Cardiac fibroblast (primary cell): Measurements from ENCODE around the gene ACVR1C.

ENCODE experiments used
- DNase-seq, 2 donors: peaks; one replicate each; pipeline versions ENCODE4 v3.0.0 to v3.0.0-alpha.2; 2010; ENCODE audit warnings: low read depth in 2 of 2
- H3K4me3 ChIP-seq, 2 donors: replicated peaks in 1 of 2; 1 replicate in 1 of 2; 2 replicates in 1 of 2; pipeline ENCODE4 v1.5.1; 2011; ENCODE audit warnings: low read depth in 2 of 2, low read length in 2 of 2, mild to moderate bottlenecking in 2 of 2, moderate library complexity in 1 of 2
- TF ChIP-seq, protein P1 (sequence below): IDR thresholded peaks from one replicate; pipeline ENCODE4 v1.5.1; 2011; ENCODE audit warnings: low read depth, mild to moderate bottlenecking, low read length, inconsistent platforms

Gene ACVR1C

DNA sequence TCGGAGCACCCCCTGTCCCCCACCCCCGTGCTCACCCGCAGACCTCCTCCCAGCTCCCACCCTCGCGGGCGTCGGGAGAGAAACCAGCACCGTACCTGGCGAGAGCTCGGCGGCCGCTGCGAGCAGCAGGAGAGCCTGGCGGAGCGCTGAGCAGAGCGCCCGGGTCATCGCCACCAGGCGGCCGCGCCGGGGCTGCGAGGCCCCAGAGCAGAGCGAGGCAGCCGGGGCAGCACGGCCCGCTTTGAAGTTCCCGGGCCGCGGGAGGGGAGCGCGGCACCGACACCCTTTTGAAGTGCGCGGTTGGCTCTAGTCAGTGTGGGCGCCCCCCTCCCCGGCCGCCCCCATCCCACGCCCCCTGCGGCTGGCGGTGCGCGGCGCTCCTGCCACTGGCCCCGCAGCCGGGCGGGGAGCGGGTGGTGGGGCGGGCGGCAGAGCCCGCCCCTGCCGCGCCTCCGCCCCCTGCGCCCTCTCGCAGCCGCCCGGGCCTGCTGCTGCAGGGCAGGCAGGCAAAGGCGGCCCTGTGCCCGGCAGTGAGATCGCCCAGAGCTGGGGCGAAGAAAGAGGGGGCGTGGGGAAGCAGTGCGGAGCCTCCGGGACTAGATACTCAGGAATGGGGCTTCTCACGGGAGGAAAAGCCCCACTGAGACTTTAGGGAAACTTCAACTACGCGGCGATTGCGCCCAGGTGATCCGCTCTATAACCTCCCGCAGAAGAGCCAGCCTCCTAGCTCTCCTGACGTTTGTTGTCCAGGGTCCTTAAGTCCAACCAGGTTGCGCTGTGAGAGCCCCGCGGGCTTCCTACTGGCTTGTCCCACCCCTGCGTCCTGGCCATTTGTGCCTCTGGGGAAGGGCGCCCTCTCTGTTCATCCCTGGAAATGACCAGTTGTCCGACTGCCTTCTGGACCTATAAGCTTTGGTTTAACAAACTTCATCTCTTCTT, at the start of gene ACVR1C:
TSS of gene ACVR1C (minus strand) at position 388 of the 939 bp plus-strand sequence. CDS start at position 168, 220 bp downstream.
- peak; percentile 42 to 55 for DNase-seq
- TF ChIP-seq, protein P1, sequence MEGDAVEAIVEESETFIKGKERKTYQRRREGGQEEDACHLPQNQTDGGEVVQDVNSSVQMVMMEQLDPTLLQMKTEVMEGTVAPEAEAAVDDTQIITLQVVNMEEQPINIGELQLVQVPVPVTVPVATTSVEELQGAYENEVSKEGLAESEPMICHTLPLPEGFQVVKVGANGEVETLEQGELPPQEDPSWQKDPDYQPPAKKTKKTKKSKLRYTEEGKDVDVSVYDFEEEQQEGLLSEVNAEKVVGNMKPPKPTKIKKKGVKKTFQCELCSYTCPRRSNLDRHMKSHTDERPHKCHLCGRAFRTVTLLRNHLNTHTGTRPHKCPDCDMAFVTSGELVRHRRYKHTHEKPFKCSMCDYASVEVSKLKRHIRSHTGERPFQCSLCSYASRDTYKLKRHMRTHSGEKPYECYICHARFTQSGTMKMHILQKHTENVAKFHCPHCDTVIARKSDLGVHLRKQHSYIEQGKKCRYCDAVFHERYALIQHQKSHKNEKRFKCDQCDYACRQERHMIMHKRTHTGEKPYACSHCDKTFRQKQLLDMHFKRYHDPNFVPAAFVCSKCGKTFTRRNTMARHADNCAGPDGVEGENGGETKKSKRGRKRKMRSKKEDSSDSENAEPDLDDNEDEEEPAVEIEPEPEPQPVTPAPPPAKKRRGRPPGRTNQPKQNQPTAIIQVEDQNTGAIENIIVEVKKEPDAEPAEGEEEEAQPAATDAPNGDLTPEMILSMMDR, result peak; percentile 52
- H3K4me3 ChIP-seq, result peak within 1 kb of the TSS; percentile 39 to 45

DNA sequence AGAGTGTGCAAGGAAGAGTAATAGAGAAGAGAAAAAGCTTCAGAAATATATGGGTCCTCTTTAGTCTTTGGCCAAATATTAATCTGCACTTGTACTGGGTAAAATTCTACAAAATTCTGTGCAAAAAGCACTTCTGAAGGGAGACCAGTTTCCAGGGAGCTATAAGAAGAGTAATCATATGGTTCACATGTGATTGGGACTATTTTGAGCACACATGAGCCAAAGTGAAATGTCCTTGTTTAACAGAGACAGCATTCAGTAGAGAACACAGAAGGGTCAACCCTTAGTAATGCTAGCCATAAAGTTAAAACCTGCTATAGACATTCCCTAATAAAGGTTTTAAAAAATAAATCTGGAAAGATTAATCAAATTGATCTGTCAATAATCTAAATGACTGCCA, 49.3 kb upstream of the ACVR1C start:
- TF ChIP-seq, protein P1, result no peak
- DNase-seq, result no peak

DNA sequence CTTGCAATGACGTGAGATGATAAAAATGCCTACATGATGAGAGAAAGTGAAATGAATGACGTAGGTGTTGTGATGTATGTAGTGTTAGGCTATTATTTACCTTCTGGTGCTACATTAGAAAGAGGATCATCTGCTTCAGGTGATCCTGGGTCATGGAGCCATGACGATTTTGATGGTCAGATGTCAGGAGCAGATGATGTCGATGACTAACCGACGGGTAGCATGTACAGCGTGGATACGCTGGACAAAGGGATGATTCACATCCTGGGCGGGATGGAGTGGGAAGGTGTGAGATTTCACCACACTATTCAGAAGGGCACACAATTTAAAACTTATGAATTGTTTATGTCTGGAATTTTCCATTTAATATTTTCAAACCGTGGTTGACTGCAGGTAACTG, 43.5 kb upstream of the ACVR1C start:
- peak in 1 of 2 donors; percentile 37 for DNase-seq
- TF ChIP-seq, protein P1, result no peak
- H3K4me3 ChIP-seq, result no peak overlapping the region

More for the DNA sequence above, 49.3 kb upstream of the ACVR1C start:
- H3K4me3 ChIP-seq, result no peak overlapping the region

DNA sequence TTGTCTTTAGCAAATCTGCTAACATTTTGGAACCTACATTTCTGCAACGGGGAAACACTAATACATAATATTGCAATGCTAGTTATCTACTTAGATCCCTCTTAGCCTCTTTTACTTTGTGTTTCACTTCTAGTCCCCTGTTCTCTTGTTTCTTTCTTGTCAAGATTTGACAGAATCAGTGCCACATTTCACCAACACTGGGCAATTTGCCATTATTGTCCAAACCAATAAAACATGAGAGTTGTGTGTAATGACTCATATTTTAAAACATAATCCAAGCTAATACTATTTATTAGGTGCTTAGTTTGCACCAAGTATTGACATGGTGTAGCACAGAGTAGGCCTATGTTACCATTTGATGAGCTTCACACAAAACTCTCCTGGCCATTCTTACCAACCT, 33.7 kb upstream of the ACVR1C start:
- TF ChIP-seq, protein P1, result no peak
- peak in 1 of 2 donors; percentile 18 for DNase-seq
- H3K4me3 ChIP-seq, result no peak overlapping the region

DNA sequence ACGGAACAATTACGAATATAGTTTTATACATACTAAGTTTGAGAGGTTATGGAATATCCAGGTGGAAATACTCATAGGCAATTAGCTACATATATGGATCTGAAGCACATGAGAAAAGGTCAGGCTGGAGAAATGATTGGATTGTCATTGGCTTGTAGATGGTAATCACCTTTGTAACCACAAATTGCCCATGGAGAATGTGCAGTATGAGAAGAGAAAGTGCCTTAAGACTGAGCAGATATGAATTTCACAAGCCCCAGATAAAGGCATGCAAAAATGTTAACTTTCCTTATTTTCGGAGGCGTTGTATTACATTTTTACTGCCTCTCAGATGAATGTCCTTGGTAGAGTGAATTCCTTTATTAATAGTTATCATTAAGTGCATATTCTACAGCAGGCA, 33.1 kb upstream of the ACVR1C start:
- DNase-seq, result no peak
- no peak overlapping the region for H3K4me3 ChIP-seq

DNA sequence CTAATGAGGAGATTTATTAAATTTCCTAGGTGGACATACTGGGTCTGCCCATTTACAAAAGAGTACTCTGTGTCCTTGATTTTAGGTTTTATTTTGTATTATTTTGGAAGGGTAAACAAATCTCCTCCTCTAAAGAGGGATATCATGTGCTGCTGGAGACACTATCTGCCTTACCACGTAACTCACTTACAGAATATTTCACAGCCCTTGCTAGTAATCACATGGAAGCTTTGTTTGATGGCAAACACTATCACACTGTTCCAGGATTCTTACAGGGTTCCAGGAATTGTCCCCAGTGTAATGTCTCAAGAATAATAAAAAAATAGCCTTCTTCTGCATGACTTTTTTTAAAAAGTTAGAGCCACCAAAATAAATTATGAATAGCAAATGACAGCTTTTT, 29.2 kb upstream of the ACVR1C start:
- H3K4me3 ChIP-seq, result no peak overlapping the region
- TF ChIP-seq, protein P1, result no peak
- no peak for DNase-seq

More for the DNA sequence above, 33.1 kb upstream of the ACVR1C start:
- TF ChIP-seq, protein P1, result no peak
